Measurements from ENCODE around the gene PACC1. TPM values are rescaled to one million over a fixed set of nuclear protein-coding genes. Genes with fewer than 3 reads are reported as not detected.
A peak's percentile ranks its signal among the peaks of the same experiment; 100 is the strongest.

Gene PACC1
- total and polyA plus RNA-seq, 4 experiments from 2014 or later, result 8.8 to 12.3 (median 9.6) TPM

GRCh38 chr1:212355230-212355969 lies 59.3 kb downstream of the PACC1 start:
- peaks cover 47 to 61% of the 10 kb centered on the region in 2 donors for H3K36me3 Mint-ChIP-seq
- DNase-seq, result no peak
- no peaks in the 10 kb centered on the region for H3K27me3 ChIP-seq (ENCODE audit: insufficient read depth, low read length)
- no peaks in the 10 kb centered on the region for H3K9me3 Mint-ChIP-seq
- no peak overlapping the region for H3K4me3 Mint-ChIP-seq
- H3K9me3 ChIP-seq (ENCODE audit: control insufficient read depth in 1 of 2, low read length in 2 of 2), result no peaks in the 10 kb centered on the region
- POLR2A ChIA-PET (ENCODE audit: partially characterized antibody), result interaction anchor here (0.6 kb wide), 1 partner anchor 213 kb away, joined by 3 read pairs; no protein-coding TSS in a partner anchor
- no peak overlapping the region for H3K4me3 ChIP-seq (ENCODE audit: low read length in 2 of 2)
- H3K4me1 ChIP-seq (ENCODE audit: insufficient read depth, low read length), result no peaks in the 10 kb centered on the region
- H3K36me3 ChIP-seq (ENCODE audit: insufficient read depth, low read length), result peaks cover 33% of the 10 kb centered on the region
- no peak overlapping the region for H3K27ac ChIP-seq (ENCODE audit: low read depth, low read length)
- peak overlapping the region in 2 of 7 donors; percentile 13 to 65 for H3K27ac Mint-ChIP-seq
- CTCF ChIA-PET (ENCODE audit: partially characterized antibody), result interaction anchor here (1.7 to 1.9 kb wide), 2 partner anchors 100 to 285 kb away, joined by 7 to 8 read pairs; no protein-coding TSS in a partner anchor
- intact Hi-C loops (cut with micrococcal nuclease), result no loop called here
- peaks cover 0 to 6% (median 0%) of the 10 kb centered on the region in 4 donors for H3K4me1 Mint-ChIP-seq
- no peaks in the 10 kb centered on the region for H3K27me3 Mint-ChIP-seq

GRCh38 chr1:212354464-212354863 lies 60.2 kb downstream of the PACC1 start:
- peaks cover 43 to 55% of the 10 kb centered on the region in 2 donors for H3K36me3 Mint-ChIP-seq

GRCh38 chr1:212353181-212353580 lies 61.5 kb downstream of the PACC1 start:
- H3K4me1 ChIP-seq (ENCODE audit: insufficient read depth, low read length), result no peaks in the 10 kb centered on the region
- Mint-ChIP-seq H3K36me3 (peaks cover 33 to 53% of the 10 kb centered on the region in 2 donors), H3K4me3 (no peak overlapping the region), H3K27me3 (no peaks in the 10 kb centered on the region), H3K9me3 (no peaks in the 10 kb centered on the region), H3K4me1 (peaks cover 0 to 3% (median 0%) of the 10 kb centered on the region in 4 donors), H3K27ac (peak overlapping the region in 4 of 7 donors; percentile 16 to 67 (median 60))
- H3K27me3 ChIP-seq (ENCODE audit: insufficient read depth, low read length), result no peaks in the 10 kb centered on the region
- ChIA-PET POLR2A (ENCODE audit: partially characterized antibody) (interaction anchor here (1.0 kb wide), 1 partner anchor 10 kb away, joined by 6 read pairs; no protein-coding TSS in a partner anchor), CTCF (ENCODE audit: partially characterized antibody) (interaction anchor here (1.3 to 1.9 kb wide), 2 partner anchors 15 to 290 kb away, joined by 4 to 8 read pairs; no protein-coding TSS in a partner anchor)
- no peak overlapping the region for H3K4me3 ChIP-seq (ENCODE audit: low read length in 2 of 2)
- H3K9me3 ChIP-seq (ENCODE audit: control insufficient read depth in 1 of 2, low read length in 2 of 2), result no peaks in the 10 kb centered on the region
- intact Hi-C loops (cut with micrococcal nuclease), result no loop called here
- H3K36me3 ChIP-seq (ENCODE audit: insufficient read depth, low read length), result peaks cover 23% of the 10 kb centered on the region
- DNase-seq, result no peak
- no peak overlapping the region for H3K27ac ChIP-seq (ENCODE audit: low read depth, low read length)

More at GRCh38 chr1:212354464-212354863, 60.2 kb downstream of the PACC1 start:
- Histone ChIP-seq H3K4me1 (ENCODE audit: insufficient read depth, low read length) (no peaks in the 10 kb centered on the region), H3K27me3 (ENCODE audit: insufficient read depth, low read length) (no peaks in the 10 kb centered on the region), H3K4me3 (ENCODE audit: low read length in 2 of 2) (no peak overlapping the region), H3K27ac (ENCODE audit: low read depth, low read length) (no peak overlapping the region), H3K36me3 (ENCODE audit: insufficient read depth, low read length) (peaks cover 24% of the 10 kb centered on the region), H3K9me3 (ENCODE audit: control insufficient read depth in 1 of 2, low read length in 2 of 2) (no peaks in the 10 kb centered on the region)
- peak overlapping the region in 3 of 7 donors; percentile 46 to 62 (median 47) for H3K27ac Mint-ChIP-seq
- no peak overlapping the region for H3K4me3 Mint-ChIP-seq
- H3K9me3 Mint-ChIP-seq, result no peaks in the 10 kb centered on the region
- CTCF ChIA-PET (ENCODE audit: partially characterized antibody), result no interaction called here
- DNase-seq, result no peak
- POLR2A ChIA-PET (ENCODE audit: partially characterized antibody), result no interaction called here
- H3K27me3 Mint-ChIP-seq, result no peaks in the 10 kb centered on the region
- intact Hi-C loops (cut with micrococcal nuclease), result no loop called here
- peaks cover 0 to 3% (median 0%) of the 10 kb centered on the region in 4 donors for H3K4me1 Mint-ChIP-seq

GRCh38 chr1:212351588-212352362 lies 62.9 kb downstream of the PACC1 start:
- no peak overlapping the region for H3K4me3 Mint-ChIP-seq
- H3K27ac Mint-ChIP-seq, result peak overlapping the region in 4 of 7 donors; percentile 23 to 53 (median 41)
- Histone ChIP-seq H3K4me3 (ENCODE audit: low read length in 2 of 2) (no peak overlapping the region), H3K9me3 (ENCODE audit: control insufficient read depth in 1 of 2, low read length in 2 of 2) (no peaks in the 10 kb centered on the region), H3K4me1 (ENCODE audit: insufficient read depth, low read length) (no peaks in the 10 kb centered on the region), H3K27ac (ENCODE audit: low read depth, low read length) (no peak overlapping the region), H3K27me3 (ENCODE audit: insufficient read depth, low read length) (no peaks in the 10 kb centered on the region), H3K36me3 (ENCODE audit: insufficient read depth, low read length) (peaks cover 24% of the 10 kb centered on the region)
- ChIA-PET CTCF (ENCODE audit: partially characterized antibody) (interaction anchor here (1.9 kb wide), 1 partner anchor 289 kb away, joined by 8 read pairs; no protein-coding TSS in a partner anchor), POLR2A (ENCODE audit: partially characterized antibody) (no interaction called here)
- no peaks in the 10 kb centered on the region for H3K27me3 Mint-ChIP-seq
- peaks cover 0 to 3% (median 0%) of the 10 kb centered on the region in 4 donors for H3K4me1 Mint-ChIP-seq
- H3K9me3 Mint-ChIP-seq, result no peaks in the 10 kb centered on the region
- intact Hi-C loops (cut with micrococcal nuclease), result no loop called here
- peaks cover 35 to 50% of the 10 kb centered on the region in 2 donors for H3K36me3 Mint-ChIP-seq
- no peak for DNase-seq

GRCh38 chr1:212346601-212347000 lies 68.1 kb downstream of the PACC1 start:
- H3K27me3 ChIP-seq (ENCODE audit: insufficient read depth, low read length), result no peaks in the 10 kb centered on the region
- H3K9me3 ChIP-seq (ENCODE audit: control insufficient read depth in 1 of 2, low read length in 2 of 2), result no peaks in the 10 kb centered on the region
- intact Hi-C loops (cut with micrococcal nuclease), result no loop called here
- H3K4me1 Mint-ChIP-seq, result peaks cover 0 to 12% (median 9%) of the 10 kb centered on the region in 4 donors
- H3K36me3 Mint-ChIP-seq, result peaks cover 30 to 46% of the 10 kb centered on the region in 2 donors
- H3K4me3 ChIP-seq (ENCODE audit: low read length in 2 of 2), result no peak overlapping the region
- no peak overlapping the region for H3K4me3 Mint-ChIP-seq
- no peak overlapping the region for H3K27ac Mint-ChIP-seq
- no peaks in the 10 kb centered on the region for H3K4me1 ChIP-seq (ENCODE audit: insufficient read depth, low read length)
- ChIA-PET CTCF (ENCODE audit: partially characterized antibody) (interaction anchor here (1.8 kb wide), 1 partner anchor 109 kb away, joined by 5 read pairs; no protein-coding TSS in a partner anchor), POLR2A (ENCODE audit: partially characterized antibody) (no interaction called here)
- H3K9me3 Mint-ChIP-seq, result no peaks in the 10 kb centered on the region
- H3K27ac ChIP-seq (ENCODE audit: low read depth, low read length), result no peak overlapping the region
- no peaks in the 10 kb centered on the region for H3K27me3 Mint-ChIP-seq
- DNase-seq, result no peak
- peaks cover 17% of the 10 kb centered on the region for H3K36me3 ChIP-seq (ENCODE audit: insufficient read depth, low read length)

- intact Hi-C loops (cut with micrococcal nuclease), result no loop called here
- no peak overlapping the region for H3K27ac Mint-ChIP-seq
- CTCF ChIA-PET (ENCODE audit: partially characterized antibody), result interaction anchor here (0.9 to 3.4 kb wide), 5 partner anchors 10 to 310 kb away, joined by 3 to 15 read pairs (median 4); partner anchors contain the start of genes DTL and INTS7
These were observed 69.8 kb downstream of the PACC1 start for GRCh38 chr1:212344905-212345304.

More at GRCh38 chr1:212344905-212345304, 69.8 kb downstream of the PACC1 start:
- H3K4me3 Mint-ChIP-seq, result no peak overlapping the region
- H3K9me3 Mint-ChIP-seq, result no peaks in the 10 kb centered on the region
- Histone ChIP-seq H3K9me3 (ENCODE audit: control insufficient read depth in 1 of 2, low read length in 2 of 2) (no peaks in the 10 kb centered on the region), H3K4me3 (ENCODE audit: low read length in 2 of 2) (no peak overlapping the region), H3K27me3 (ENCODE audit: insufficient read depth, low read length) (no peaks in the 10 kb centered on the region), H3K4me1 (ENCODE audit: insufficient read depth, low read length) (no peaks in the 10 kb centered on the region), H3K27ac (ENCODE audit: low read depth, low read length) (no peak overlapping the region), H3K36me3 (ENCODE audit: insufficient read depth, low read length) (peaks cover 17% of the 10 kb centered on the region)
- POLR2A ChIA-PET (ENCODE audit: partially characterized antibody), result no interaction called here
- H3K4me1 Mint-ChIP-seq, result peaks cover 8 to 21% (median 17%) of the 10 kb centered on the region in 4 donors
- no peak for DNase-seq
- no peaks in the 10 kb centered on the region for H3K27me3 Mint-ChIP-seq
- H3K36me3 Mint-ChIP-seq, result peaks cover 27 to 50% of the 10 kb centered on the region in 2 donors
